TTC549 (cell line): Measurements from ENCODE around the gene COG7.
"Not testable (repeated sequence)": the region's sequence is repeated elsewhere in the genome, so short reads cannot be mapped to it uniquely, and the experiment has no call there.

Experiments used
- FAIRE-seq: peaks from 2 replicates; lab custom pipeline; 2012; peaks lifted over from hg19 to GRCh38; lab: Jason Lieb, UNC

The COG7 gene

DNA sequence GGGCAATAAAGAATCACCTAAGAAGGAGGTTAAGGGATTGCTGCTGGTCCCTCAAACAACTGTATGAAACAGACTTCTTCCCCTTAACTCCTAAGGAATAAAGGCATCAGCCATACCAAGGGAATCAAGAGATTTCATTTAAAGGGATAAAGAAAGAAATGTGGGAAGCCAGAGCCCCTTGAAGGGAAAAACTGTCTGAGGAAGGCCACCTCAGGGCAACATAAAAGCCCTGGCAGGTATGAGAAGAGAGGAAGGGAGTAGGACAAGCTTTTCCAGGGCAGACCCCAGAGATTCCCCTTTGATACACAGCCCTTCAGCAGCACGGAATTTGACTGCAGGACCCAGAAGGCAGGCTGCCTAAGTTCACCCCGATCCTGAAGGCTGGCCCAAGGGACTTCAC lies 43.5 kb downstream of the COG7 start:
- FAIRE-seq: no peak

DNA sequence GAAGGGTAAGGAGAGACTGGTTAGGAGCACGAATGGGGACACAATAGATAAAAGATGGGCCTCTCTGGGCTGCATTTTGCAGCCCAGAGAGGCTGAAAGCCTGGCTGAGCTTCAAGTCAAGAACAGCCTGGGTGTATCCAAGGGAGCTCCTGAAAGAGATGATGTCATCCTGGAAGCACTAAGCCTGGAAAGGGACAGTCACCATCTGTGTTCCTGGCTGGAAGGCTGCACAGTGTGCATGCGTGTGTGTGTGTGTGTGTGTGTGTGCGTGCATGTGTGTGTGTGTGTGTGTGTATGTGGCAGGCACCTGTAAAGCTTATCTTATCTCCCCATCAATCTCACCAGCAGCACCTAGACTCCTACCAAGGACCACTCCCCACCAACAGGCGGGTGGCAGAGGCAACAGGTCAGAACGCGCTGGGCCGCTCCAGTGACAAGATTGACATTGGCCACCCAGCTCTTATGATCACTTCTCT lies 44.1 kb downstream of the COG7 start:
- no peak for FAIRE-seq

DNA sequence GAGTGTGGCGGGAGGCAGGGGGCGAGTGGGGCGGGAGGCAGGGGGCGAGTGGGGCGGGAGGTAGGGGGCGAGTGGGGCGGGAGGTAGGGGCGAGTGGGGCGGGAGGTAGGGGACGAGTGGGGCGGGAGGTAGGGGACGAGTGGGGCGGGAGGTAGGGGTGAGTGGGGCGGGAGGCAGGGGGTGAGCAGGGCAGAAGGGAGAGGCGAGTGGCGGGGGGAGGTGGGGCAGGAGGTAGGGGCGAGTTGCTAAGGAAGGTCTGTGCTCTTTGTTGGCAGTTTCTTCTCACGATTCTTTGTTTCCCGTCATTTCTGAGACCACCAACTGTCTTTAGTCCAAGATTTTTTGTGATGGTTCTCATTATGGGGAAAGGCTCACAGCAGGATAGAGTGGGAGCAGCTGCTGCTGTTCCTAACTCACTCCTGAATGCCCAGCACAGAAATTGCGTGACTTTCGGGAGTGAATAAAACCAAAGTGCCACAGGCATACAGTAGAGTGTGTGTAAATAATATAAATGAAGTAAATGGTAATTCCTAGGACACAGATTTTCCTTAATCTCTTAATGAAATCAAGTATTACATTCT lies 44.7 kb downstream of the COG7 start:
- no peak for FAIRE-seq

DNA sequence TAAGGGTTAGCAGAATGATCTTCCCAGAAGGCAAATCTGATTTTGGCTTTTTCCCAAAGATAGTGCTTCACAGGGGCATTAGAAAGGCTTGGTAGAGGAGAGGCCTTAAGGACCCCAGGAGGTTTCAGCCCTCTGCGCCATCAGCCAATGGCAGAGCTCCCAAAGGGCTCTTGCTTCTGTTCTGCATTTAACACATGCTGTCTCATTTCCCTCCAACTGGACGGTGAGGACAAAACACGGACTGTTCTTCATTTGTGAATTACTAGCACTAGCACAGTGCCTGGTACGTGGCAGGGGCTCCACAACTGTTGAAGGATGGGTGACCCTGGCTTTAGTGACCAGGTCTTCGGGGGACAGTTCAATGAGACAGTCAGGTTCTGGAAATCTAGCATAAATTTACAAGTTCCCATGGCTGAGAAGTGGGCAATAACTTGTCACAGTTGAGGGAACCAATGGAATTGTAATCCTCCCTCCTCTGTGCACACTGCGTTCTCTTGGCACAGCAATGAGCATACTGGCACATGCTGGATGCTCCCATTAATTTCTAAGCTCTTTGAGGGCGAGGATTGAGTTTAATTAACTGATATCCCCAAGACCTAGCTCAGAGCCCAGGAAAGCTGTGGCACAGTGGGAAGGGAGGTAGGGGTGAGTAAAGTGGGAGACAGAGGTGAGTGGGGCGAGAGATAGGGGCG lies 45.4 kb downstream of the COG7 start:
- FAIRE-seq: no peak

DNA sequence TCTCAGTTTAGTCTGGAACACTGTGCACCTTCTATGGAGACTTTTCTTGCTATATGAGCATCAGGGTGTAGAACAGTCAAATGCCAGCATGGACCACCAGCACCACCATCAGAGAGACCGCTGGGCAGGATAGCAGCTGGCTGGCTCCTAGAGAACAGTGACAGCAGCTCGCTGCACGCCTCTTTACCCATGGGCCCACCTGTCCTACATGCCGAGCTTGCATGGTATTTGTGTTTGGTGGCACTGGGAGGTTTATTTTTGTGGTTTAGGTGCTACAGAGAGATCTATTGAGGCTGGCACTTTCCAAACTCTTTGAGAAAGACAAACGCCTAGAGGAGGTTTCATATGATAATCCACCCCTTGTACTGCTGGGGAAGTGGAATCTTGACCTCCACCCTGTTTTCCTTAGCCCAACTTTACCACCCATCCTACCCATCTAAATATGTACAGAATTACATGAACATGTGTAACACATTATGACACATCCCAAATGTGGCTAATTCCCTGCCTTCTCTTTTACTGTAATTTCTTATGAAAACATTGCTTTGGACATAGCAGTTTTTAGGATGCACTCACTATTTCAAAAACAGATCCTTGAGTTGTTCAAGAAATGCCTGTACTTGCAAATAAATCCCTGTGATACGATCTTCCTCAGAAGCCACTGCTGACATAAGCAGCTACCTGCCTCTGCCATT lies 46.3 kb downstream of the COG7 start:
- no peak for FAIRE-seq

DNA sequence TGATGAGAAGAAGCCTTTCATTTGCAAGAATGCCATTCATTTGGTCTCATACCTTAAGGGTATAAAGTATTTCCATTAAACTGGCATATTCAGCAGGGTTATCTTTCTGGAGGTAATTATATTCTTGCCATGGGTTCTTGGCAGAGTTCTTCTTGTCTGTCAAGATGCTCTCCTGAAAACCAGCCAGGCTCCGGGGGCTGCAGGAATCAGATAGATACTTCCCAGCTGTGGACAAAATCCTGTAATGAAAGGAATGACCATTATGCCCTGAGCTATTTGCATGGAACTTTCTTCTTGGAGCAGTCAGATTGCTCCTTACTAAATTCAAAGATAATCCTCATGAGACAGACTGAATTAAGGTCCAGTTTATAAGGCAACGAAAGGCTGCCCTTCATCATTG lies 47.0 kb downstream of the COG7 start:
- no peak for FAIRE-seq

DNA sequence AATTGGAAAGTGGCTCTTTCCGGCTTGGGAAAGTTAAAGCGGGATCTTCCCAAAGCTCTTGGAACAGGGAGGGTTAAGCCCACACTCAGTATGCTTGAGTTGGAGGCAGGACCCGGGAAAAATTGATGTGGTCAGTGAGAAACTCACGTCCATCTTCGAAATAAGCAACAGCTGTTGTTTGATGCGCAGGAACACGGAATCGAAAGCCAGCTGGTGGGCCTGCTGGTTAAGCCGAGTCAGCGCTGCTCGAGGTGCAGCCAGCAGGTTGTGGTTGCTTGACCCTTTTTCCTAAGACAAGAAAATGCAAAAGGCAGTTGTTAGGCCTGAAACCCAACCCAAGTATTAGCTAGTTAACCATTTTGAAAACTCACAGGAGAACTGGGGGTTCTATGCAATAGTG lies 49.4 kb downstream of the COG7 start:
- no peak for FAIRE-seq

DNA sequence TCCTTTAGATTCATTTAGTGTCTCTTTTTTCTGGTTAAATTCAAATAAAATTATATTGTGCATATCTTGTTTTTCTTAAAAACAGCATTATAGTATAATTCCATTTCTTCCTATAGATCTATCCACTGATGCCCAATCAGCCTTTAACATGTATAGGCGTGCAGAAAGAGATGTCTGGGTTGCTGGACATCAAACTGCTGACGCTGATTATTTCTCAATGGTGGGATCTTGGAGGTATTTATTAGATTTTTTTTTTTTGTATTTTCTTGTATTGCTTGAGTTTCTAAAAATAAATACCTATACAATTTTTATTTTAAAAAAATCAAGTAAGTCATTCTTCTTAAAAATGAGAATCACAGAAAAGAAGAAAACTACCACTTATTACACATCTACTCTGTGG lies 50.9 kb downstream of the COG7 start:
- FAIRE-seq: no peak

DNA sequence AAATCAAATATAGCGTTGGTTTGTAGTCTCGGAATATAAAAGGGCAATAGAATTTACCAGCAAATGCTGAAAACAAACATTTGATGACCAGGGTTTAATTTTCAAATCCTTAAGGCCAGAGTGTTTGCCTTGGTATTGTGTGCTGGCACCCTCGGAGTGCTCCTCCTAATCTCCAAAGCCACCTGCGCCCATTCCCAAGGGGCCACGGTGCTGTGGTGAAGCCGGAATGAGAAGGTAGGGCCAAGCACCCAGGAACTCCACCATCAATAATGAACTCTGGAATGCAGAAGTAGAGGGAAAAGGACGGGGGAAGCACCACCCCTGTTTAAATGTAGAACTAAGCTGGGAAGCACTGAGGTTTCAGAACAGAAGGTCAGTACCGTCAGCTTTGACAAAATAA lies 51.9 kb downstream of the COG7 start:
- FAIRE-seq: no peak

DNA sequence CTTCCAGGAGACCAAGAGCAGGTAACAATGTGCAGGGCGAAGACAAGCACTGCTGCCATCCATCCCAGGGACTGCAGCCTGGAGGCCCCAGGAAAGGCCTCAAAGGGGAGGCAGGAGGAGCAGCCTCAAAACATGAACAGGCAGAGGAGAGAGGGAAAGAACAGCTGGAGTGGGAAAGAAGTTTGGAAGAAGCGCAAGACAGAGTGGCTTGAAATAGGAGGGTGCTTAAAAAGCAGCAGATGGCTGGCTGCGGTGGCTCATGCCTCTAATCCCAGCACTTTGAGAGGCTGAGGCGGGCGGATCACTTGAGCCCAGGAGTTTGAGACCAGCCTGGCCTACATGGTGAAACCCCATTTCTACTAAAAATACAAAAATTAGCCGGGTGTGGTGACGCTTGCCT lies 52.5 kb downstream of the COG7 start:
- not testable (repeated sequence) for FAIRE-seq

DNA sequence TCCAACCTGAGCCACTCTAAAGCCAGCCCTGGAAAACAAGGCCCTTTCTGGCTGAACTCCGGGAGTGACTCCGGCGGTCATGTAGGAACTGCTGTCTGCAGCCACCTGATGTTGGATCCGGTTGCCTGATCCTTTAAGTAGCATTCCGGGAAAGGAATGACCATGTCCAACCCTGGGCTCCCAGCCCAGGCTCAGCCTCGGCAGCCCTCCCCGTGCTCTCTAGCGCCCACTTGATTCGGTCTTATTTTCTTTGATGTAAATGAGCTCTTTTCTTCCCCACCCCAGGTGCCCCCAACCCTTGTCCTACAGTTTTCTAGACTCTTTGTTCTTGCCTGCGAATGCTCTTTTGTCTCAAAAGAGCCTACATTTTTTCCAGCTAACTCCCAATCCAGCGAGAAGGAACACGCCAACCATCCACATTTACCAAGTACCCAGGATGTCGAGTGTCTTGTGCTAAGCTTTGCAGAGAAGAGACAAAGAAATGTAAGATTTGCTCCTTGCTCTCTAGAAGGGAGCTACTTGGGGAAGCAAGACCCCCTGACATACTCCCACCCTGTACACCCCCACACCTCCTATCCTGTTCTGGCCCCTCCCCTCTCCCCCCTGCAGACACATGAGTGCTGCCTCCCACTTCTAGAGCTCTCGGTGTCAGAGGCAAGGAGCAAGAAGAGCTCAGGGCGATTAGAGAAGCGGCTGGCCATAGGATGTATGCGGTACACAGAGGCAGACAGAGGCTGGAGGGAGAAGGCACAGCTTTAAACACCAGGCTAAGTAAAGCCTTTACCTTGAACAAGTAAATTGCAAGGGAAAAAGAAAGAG lies 53.8 kb downstream of the COG7 start:
- no peak for FAIRE-seq

DNA sequence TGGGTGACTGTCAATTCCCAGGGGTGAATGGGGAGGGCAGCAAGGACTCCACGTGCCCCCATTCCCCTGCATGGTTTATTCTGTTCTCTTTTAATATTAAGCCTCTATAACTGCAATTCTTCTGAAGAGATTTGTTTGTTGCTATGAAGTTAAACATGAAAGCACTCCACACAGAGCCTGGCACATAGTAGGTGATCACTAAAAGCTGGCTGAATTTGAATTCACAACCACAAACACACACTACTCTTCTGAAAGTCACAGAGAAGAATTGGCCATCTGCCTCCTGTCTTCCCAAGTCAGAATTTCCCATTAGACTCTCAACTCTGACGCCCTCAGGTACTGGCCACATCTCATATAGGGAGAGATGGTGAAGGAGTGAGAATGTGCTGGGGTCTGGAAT lies 55.5 kb downstream of the COG7 start:
- FAIRE-seq: no peak

DNA sequence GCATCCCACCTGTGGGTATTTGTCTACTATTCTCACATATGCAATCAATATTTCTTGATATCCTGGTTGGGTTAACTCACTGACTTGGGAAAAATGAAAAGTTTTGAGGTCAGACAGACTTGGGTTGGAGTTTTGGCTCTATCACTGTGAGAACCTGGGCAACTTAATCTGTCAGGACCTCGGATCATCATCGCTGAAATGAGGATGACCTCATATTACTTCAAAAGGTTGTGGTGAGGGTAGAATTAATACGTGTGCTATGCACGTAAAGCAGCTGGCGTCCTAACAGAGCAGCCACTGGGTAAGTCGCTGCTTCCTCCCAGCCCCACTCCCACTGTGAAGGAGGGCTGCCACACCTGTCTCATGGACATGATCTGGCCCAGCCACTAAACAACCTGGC lies 57.3 kb downstream of the COG7 start:
- no peak for FAIRE-seq

DNA sequence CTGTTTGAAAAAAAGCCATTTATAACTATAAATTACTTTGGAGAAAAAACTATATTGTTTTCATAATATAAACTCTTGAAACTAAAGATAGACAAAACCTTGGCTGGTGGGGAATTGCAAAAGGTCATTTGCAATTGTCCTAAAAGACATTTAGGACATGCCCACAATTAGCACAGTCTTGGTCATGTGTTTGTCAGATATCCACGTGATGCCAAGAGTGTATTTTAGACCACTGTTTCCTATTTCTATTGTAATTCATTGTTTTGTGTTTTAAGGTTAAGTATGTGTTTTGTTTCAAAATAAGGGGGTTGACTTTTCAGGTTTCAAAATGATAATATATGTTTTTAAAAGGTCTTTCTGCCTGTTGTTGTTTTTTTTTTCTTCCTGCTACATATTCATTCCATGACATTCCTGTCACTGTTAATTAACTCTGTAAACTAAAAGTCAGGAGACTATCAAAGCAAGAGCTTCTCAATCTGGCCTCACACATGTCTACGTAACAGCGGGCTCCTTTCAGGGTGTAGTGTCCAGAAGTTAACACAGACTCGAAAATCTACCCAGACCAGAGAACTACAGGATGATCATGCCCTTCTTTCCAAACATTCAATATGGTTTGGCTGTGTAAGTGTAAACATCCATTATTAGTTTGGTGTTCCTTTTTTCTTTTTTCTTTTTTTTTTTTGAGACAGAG lies 58.7 kb downstream of the COG7 start:
- no peak for FAIRE-seq

DNA sequence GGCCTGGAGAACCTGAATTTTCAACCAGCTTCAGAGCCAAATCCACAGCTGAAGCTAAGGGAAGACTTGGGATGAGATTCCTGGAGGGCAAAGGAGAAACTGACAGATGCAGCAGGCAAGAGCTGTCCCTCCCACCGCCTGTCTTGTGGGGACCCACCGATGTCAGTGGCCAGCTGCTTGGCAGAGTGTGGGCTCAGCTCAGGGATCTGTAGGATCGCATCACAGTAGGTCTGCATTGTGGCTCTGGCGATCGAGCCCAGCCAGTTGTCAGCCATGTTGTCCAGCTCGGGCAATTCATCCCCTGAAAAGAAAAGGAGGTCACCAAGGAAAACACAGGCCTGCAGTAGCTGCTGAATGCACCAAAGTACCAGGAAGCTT lies 60.8 kb downstream of the COG7 start:
- FAIRE-seq: no peak

DNA sequence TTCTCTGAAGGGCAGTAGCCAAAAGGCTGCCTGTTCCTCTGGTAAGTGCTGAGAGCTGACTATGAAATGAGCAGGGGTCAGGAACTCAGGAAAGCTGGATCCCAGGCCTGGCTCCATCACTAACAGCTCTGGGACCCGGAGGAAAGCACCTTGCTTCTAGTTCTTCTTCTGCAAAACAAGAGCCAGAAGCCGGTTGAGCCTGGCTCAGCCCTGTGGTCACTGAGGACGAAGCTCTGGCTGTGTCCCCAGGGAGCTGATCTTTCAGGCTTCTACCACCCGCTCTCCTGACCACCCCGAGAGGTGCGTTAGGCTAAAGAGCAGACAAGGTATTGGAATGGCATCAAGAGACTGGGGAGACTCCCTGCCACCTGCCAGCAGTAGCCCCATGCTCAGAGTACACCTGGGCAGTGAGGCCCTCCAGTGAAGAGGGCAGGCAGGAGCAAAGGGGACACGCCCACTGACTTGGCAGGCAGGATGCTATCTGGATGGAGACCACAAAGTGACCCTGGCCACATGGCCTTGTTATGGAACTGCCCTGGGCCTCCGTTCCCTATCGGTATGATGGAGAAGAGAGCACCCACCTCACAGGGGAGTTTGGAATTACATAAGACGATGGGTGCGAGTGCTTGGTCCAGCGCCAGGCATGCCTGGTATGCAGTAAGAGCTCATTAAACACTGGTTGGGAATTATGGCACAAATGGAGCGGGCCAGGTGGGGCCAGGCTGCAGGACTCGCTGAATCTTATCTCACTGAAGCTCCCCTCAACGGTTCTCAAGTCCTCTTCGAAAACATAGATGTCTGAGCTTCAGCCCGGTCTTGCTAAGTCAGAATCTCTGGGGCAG lies 61.4 kb downstream of the COG7 start:
- no peak for FAIRE-seq

DNA sequence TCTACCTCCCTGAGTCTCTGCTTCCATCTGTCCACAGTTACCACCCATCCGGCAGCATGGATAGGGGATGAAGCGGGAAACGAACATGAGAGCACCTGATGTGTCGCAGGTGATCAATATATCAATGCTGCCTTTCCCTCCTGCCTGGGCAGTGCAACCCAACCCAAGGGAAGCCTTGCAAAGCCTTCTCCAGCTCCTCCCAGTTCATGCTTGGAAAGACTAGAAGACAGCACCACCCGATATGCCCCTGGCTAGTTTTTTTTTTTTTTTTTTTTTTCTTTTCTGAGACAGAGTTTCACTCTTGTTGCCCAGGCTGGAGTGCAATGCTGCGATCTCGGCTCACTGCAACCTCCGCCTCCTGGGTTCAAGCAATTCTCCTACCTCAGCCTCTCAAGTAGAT lies 63.1 kb downstream of the COG7 start:
- FAIRE-seq: not testable (repeated sequence)

DNA sequence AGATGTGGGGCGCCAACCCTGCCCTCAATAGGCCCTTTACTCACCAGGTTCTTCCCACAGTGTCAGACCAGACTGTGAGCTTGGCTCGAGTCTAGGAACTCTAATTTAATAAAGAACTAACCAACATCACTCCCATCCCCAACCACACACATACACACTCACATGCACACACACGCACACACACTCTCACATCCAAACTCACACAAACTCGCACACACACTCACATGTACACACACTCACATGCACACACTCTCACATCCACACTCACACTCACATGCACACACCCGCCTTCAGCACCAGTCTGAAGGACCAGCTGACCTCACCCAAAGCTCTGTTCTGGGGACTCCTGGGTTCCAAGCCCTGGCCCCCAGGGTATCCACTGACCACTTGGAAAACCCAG lies 63.8 kb downstream of the COG7 start:
- FAIRE-seq: no peak

DNA sequence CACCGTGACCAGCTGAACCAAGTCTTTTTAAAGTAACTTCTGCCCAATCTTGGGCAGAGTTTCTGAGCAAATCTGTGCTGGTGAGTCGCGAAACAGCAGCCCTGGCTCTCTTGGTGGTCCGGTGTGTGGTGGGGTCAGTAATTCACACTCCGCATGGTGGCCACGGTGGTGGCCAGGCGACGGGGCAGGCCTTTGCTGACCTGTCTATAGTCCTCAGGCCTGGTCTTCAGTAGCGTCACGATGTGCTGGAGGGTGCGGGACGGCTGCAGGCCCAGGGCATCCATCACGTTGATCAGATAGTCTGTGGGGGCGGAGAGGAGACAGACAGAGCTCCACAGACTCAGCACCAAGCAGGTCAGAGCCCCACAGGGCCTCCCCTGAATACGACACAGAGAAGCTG lies 64.2 kb downstream of the COG7 start:
- no peak for FAIRE-seq

DNA sequence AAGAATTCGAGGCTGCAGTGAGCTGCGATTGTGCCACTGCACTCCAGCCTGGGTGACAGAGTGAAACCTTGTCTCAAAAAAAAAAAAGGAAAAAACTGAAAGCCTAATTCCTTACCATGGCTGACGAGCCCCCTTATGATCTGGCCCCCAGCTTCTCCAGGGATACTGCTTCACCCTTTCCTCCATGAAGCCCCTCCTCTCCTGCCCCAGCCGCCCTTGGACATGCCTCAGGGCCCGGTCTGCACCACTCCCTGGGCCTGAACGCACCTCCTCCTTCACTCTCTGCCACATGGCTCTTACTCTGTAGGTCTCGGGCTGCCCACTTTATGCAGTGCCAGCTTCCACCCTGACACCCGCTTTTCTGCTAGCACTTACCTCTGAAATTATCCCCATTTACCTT lies 65.3 kb downstream of the COG7 start:
- no peak for FAIRE-seq

DNA sequence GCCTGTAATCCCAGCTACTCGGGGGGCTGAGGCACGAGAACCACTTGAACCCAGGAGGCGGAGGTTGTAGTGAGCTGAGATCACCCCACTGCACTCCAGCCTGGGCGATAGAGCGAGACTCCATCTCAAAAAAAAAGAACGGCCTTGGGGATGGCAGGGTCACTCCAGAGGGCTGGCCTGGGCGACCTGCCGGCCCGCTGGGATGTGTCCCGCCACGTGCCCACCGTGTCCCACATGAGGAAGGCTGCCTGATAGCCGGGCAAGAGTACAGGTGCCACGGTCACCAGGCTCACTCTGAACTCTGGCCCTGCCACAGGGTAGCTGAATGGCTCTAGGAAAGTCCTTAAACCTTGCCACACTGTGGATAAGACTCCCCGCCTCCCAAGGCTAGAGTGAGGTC lies 67.5 kb downstream of the COG7 start:
- no peak for FAIRE-seq
